SK-N-MC (cell line): ENCODE results near the gene APP.

Experiments
- DNase-seq: peaks from one replicate; pipeline ENCODE4 v3.0.0-alpha.2; 2011; ENCODE audit warnings: low read depth, low spot score
- H3K27ac ChIP-seq: fragments of 200-600 bp; sonication (generic); 2 replicates; pipeline ENCODE4 v1.5.1; 2016; ENCODE audit warnings: mixed run types
- H3K36me3 ChIP-seq: fragments of 200-600 bp; sonication (generic); 2 replicates; pipeline ENCODE4 v1.6.1; 2017; ENCODE audit warnings: antibody characterized with exemption, low read length, mixed read lengths; ENCODE audit not compliant: insufficient read depth
- H3K4me3 ChIP-seq: fragments of 200-600 bp; sonication (generic); 2 replicates; pipeline ENCODE4 v1.5.1; 2016
- H3K9ac ChIP-seq: fragments of 200-600 bp; sonication (generic); 2 replicates; pipeline ENCODE4 v1.8.0; 2017; ENCODE audit warnings: mixed run types, mixed read lengths; ENCODE audit not compliant: insufficient read length
- H3K9me3 ChIP-seq: fragments of 200-600 bp; sonication (generic); 2 replicates; pipeline ENCODE4 v1.6.1; 2017; ENCODE audit warnings: low read depth, mild to moderate bottlenecking, antibody characterized with exemption, low read length, moderate library complexity, mixed read lengths
- EZH2 ChIP-seq: fragments of 200-600 bp; sonication (generic); IDR thresholded peaks from one replicate; pipeline ENCODE4 v1.6.1; 2017; ENCODE audit warnings: antibody characterized with exemption
- FOXP2 ChIP-seq: optimal IDR thresholded peaks from 2 replicates; pipeline ENCODE3; 2011; ENCODE audit warnings: mild to moderate bottlenecking, moderate library complexity; ENCODE audit not compliant: insufficient read depth; ENCODE audit errors: extremely low read length, control extremely low read depth
- POLR2AphosphoS5 ChIP-seq: IDR thresholded peaks from 2 replicates; pipeline ENCODE4 v1.6.1; 2012; ENCODE audit warnings: mild to moderate bottlenecking, low read depth, low read length, borderline replicate concordance

The APP gene

GRCh38 chr21:26096494-26097371, 73.8 kb downstream of the APP start:
- no peak for DNase-seq
- TF ChIP-seq EZH2 (no peak), POLR2AphosphoS5 (no peak), FOXP2 (no peak)
- Histone ChIP-seq H3K9me3 (no peaks in the 10 kb centered on the region), H3K9ac (no peak overlapping the region), H3K36me3 (0 out of 2 replicates have a peak, but pooled peaks cover 4% of the 10 kb centered on the region), H3K27ac (peak overlapping the region; percentile 20; the same call in 1 of the 2 replicates), H3K4me3 (no peak overlapping the region)

GRCh38 chr21:26095131-26095530, 75.4 kb downstream of the APP start:
- TF ChIP-seq EZH2 (no peak), FOXP2 (no peak), POLR2AphosphoS5 (no peak)
- Histone ChIP-seq H3K27ac (no peak overlapping the region), H3K4me3 (no peak overlapping the region), H3K9me3 (no peaks in the 10 kb centered on the region), H3K36me3 (peaks cover 9% of the 10 kb centered on the region), H3K9ac (no peak overlapping the region)
- DNase-seq: no peak

- no peaks in the 10 kb centered on the region for H3K9me3 ChIP-seq
- H3K27ac ChIP-seq: peak overlapping the region; percentile 61
- H3K4me3 ChIP-seq: 0 out of 2 replicates have a peak overlapping the region, but pooled peaks have one; percentile 2
- H3K36me3 ChIP-seq: peaks cover 29% of the 10 kb centered on the region
- TF ChIP-seq FOXP2: no peak
- no peak for TF ChIP-seq POLR2AphosphoS5
- TF ChIP-seq EZH2: no peak
- H3K9ac ChIP-seq: no peak overlapping the region
- no peak for DNase-seq
These were observed 77.4 kb downstream of the APP start for GRCh38 chr21:26093122-26093521.

- no peak for TF ChIP-seq POLR2AphosphoS5
These were observed 79.0 kb downstream of the APP start for GRCh38 chr21:26091480-26092018.

GRCh38 chr21:26089730-26090129, 80.8 kb downstream of the APP start:
- H3K4me3 ChIP-seq: no peak overlapping the region
- peaks cover 59% of the 10 kb centered on the region for H3K36me3 ChIP-seq
- TF ChIP-seq EZH2 (no peak), FOXP2 (no peak), POLR2AphosphoS5 (no peak)
- no peak overlapping the region for H3K27ac ChIP-seq
- no peak overlapping the region for H3K9ac ChIP-seq
- DNase-seq: no peak
- H3K9me3 ChIP-seq: no peaks in the 10 kb centered on the region

More at GRCh38 chr21:26091480-26092018, 79.0 kb downstream of the APP start:
- Histone ChIP-seq H3K36me3 (peaks cover 44% of the 10 kb centered on the region), H3K4me3 (no peak overlapping the region), H3K27ac (no peak overlapping the region), H3K9ac (no peak overlapping the region), H3K9me3 (no peaks in the 10 kb centered on the region)
- DNase-seq: no peak

- H3K9ac ChIP-seq: no peak overlapping the region
- no peak for DNase-seq
- H3K4me3 ChIP-seq: no peak overlapping the region
- H3K36me3 ChIP-seq: peaks cover 70% of the 10 kb centered on the region
- H3K9me3 ChIP-seq: no peaks in the 10 kb centered on the region
- H3K27ac ChIP-seq: no peak overlapping the region
- no peak for TF ChIP-seq POLR2AphosphoS5
- TF ChIP-seq FOXP2: no peak
- TF ChIP-seq EZH2: no peak
These were observed 83.2 kb downstream of the APP start for GRCh38 chr21:26087223-26087918.

GRCh38 chr21:26085882-26086281, 84.7 kb downstream of the APP start:
- H3K27ac ChIP-seq: 0 out of 2 replicates have a peak overlapping the region, but pooled peaks have one; percentile 11
- DNase-seq: no peak
- H3K9me3 ChIP-seq: no peaks in the 10 kb centered on the region
- TF ChIP-seq EZH2 (no peak), FOXP2 (no peak)
- no peak overlapping the region for H3K9ac ChIP-seq
- no peak overlapping the region for H3K4me3 ChIP-seq
- H3K36me3 ChIP-seq: peaks cover 75% of the 10 kb centered on the region

GRCh38 chr21:26085127-26085526, 85.4 kb downstream of the APP start:
- Histone ChIP-seq H3K27ac (no peak overlapping the region), H3K4me3 (no peak overlapping the region), H3K9me3 (no peaks in the 10 kb centered on the region), H3K36me3 (peaks cover 77% of the 10 kb centered on the region), H3K9ac (no peak overlapping the region)
- DNase-seq: no peak
- no peak for TF ChIP-seq POLR2AphosphoS5
- no peak for TF ChIP-seq FOXP2
